HepG2 (cell line): ENCODE measurements around the gene SERPINF2. TPM values are rescaled to one million over a fixed set of nuclear protein-coding genes. Genes with fewer than 3 reads are reported as not detected.
A peak's percentile ranks its signal among the peaks of the same experiment; 100 is the strongest.

ENCODE experiments used
- AKAP8 ChIP-seq: sonication (generic); formaldehyde crosslinking; IDR thresholded peaks from 2 replicates; pipeline ENCODE4 v1.5.1; 2020; ENCODE audit warnings: mild to moderate bottlenecking, missing genetic modification reagents
- EP300 ChIP-seq, 3 experiments: sonication (generic) in 1 of 3; formaldehyde crosslinking in 1 of 3; IDR thresholded peaks; 2 replicates each; pipeline versions ENCODE4 v1.5.1 to v1.6.1; 2011 to 2020; ENCODE audit warnings: low read depth in 2 of 3, low read length in 2 of 3, borderline replicate concordance in 1 of 3, improper control_type of control experiment in 1 of 3, mild to moderate bottlenecking in 1 of 3, missing genetic modification reagents in 1 of 3, moderate library complexity in 1 of 3
- MAFK ChIP-seq, 2 experiments: IDR thresholded peaks in 1 of 2; conservative IDR thresholded peaks in 1 of 2; 2 replicates each; pipeline ENCODE4 v1.6.1; 2011; ENCODE audit warnings: improper control_type of control experiment in 2 of 2, low read length in 2 of 2
- MTF1 ChIP-seq: sonication (generic); formaldehyde crosslinking; IDR thresholded peaks from 2 replicates; pipeline ENCODE4 v1.5.0; 2020; ENCODE audit warnings: missing genetic modification reagents
- NAIF1 ChIP-seq: sonication (generic); formaldehyde crosslinking; IDR thresholded peaks from 2 replicates; pipeline ENCODE4 v1.5.0; 2020; ENCODE audit warnings: mild to moderate bottlenecking, missing genetic modification reagents, borderline replicate concordance
- ZNF367 ChIP-seq: sonication (generic); formaldehyde crosslinking; IDR thresholded peaks from 2 replicates; pipeline ENCODE4 v1.4.0; 2020; ENCODE audit warnings: missing genetic modification reagents, borderline replicate concordance
- ZNF431 ChIP-seq: sonication (generic); formaldehyde crosslinking; IDR thresholded peaks from 2 replicates; pipeline ENCODE4 v1.9.0; 2022; ENCODE audit warnings: missing genetic modification reagents, low read depth, mild to moderate bottlenecking, borderline replicate concordance
- ZNF468 ChIP-seq: sonication (generic); formaldehyde crosslinking; IDR thresholded peaks from 2 replicates; pipeline ENCODE4 v1.8.0; 2022; ENCODE audit warnings: mild to moderate bottlenecking, moderate library complexity, missing genetic modification reagents
- ZNF660 ChIP-seq: sonication (generic); formaldehyde crosslinking; IDR thresholded peaks from 2 replicates; pipeline ENCODE4 v1.5.1; 2020; ENCODE audit warnings: mild to moderate bottlenecking, low read depth, missing genetic modification reagents, borderline replicate concordance
- ZNF720 ChIP-seq: sonication (generic); formaldehyde crosslinking; IDR thresholded peaks from 2 replicates; pipeline ENCODE4 v1.4.0; 2020; ENCODE audit warnings: missing genetic modification reagents
- ZNF761 ChIP-seq: sonication (generic); formaldehyde crosslinking; conservative IDR thresholded peaks from 2 replicates; pipeline ENCODE4 v1.4.0; 2020; ENCODE audit warnings: mild to moderate bottlenecking, missing genetic modification reagents
- ZNF768 ChIP-seq: sonication (generic); formaldehyde crosslinking; IDR thresholded peaks from 2 replicates; pipeline ENCODE4 v1.4.0; 2020; ENCODE audit warnings: missing genetic modification reagents
- ZNF777 ChIP-seq: sonication (generic); formaldehyde crosslinking; IDR thresholded peaks from 2 replicates; pipeline ENCODE4 v1.4.0; 2020; ENCODE audit warnings: missing genetic modification reagents
- polyA plus RNA-seq, 8 experiments: library from polyadenylated mRNA; depleted of rRNA in 3 of 8; stranded (reverse) in 7 of 8; unstranded in 1 of 8; fragments of >200 nt; fragmentation: Illumina TruSeq in 4 of 8; extraction: Trizol in 4 of 8; gene quantifications; 2 replicates each; pipeline versions ENCODE4 v1.2.1 to v1.2.3, GENCODE V29; 2011 to 2016; ENCODE audit warnings: low read depth in 4 of 8, missing spikeins in 1 of 8, mixed read lengths in 1 of 8; ENCODE audit not compliant: insufficient read depth in 1 of 8
- total RNA-seq, 5 experiments: library from RNA; depleted of rRNA; stranded (reverse); fragments of >200 nt; fragmentation: Illumina TruSeq; extraction: Trizol; gene quantifications; 2 replicates each; pipeline ENCODE4 v1.2.3, GENCODE V29; 2016; ENCODE audit warnings: low read depth in 1 of 5
- TF ChIP-seq, protein P1 (sequence below): sonication (generic); formaldehyde crosslinking; IDR thresholded peaks from 2 replicates; pipeline ENCODE4 v1.5.0; 2020; ENCODE audit warnings: mild to moderate bottlenecking, missing genetic modification reagents
- TF ChIP-seq, protein P2 (sequence below): IDR thresholded peaks from 2 replicates; pipeline ENCODE4 v1.6.1; 2012; ENCODE audit warnings: inconsistent platforms
- TF ChIP-seq, protein P3 (sequence below): sonication (generic); formaldehyde crosslinking; IDR thresholded peaks from 2 replicates; pipeline ENCODE4 v1.5.0; 2020; ENCODE audit warnings: missing genetic modification reagents, mild to moderate bottlenecking, borderline replicate concordance
- TF ChIP-seq, protein P4 (sequence below): sonication (generic); formaldehyde crosslinking; IDR thresholded peaks from one replicate; pipeline ENCODE4 v1.5.1; 2020; ENCODE audit warnings: mild to moderate bottlenecking, missing genetic modification reagents; ENCODE audit errors: not compliant biosample characterization

Gene SERPINF2
- total and polyA plus RNA-seq, 2 of the 13 experiments (the other 11 are each of a cell fraction or from before 2014, with no cell fraction given): 309 to 548 TPM

DNA sequence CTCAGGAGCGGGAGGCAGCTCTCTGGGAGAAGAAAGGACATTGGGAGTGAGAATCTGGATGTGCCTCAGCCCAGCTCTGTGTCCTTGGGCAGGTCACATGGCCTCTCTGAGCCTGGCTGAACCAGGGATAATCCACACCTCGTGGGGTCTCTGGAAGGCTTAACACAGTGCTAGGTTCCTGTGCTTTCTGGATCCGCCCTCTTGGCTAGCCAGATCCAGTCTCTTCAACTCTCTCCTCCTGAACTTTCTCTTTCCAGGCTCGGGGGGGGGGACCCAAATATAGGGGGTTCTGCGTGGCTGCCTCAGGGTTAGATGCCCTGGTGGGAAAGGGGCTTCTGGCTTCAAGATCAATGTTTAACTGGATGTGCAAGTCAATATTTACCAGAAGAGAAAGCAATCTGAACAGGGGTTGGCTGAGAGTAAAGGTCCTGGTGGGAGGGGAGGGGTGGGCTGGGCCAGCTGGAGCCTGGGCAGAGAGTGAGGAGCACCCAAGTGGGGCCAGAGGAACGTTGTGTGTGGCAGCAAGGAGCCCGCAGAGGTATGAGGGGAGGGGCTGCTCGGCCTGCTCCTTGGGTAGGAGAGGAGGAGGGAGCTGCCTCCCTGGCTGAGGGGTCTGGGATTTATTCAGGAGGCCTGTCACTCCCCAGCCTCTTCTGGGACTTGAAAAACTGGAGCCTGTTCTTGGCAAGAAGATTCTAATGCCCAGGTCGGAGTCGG, at the start of gene SERPINF2 (continued):
- TF ChIP-seq, protein P1, sequence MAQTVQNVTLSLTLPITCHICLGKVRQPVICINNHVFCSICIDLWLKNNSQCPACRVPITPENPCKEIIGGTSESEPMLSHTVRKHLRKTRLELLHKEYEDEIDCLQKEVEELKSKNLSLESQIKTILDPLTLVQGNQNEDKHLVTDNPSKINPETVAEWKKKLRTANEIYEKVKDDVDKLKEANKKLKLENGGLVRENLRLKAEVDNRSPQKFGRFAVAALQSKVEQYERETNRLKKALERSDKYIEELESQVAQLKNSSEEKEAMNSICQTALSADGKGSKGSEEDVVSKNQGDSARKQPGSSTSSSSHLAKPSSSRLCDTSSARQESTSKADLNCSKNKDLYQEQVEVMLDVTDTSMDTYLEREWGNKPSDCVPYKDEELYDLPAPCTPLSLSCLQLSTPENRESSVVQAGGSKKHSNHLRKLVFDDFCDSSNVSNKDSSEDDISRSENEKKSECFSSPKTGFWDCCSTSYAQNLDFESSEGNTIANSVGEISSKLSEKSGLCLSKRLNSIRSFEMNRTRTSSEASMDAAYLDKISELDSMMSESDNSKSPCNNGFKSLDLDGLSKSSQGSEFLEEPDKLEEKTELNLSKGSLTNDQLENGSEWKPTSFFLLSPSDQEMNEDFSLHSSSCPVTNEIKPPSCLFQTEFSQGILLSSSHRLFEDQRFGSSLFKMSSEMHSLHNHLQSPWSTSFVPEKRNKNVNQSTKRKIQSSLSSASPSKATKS (CRISPR knock-in tag): no peak
- TF ChIP-seq EP300 (IDR thresholded peaks at IDR 0.05; ENCODE audit: low read depth in 2 of 2, low read length in 2 of 2) (peak in 1 of 2 experiments; percentile 90; a peak in 2 of 4 replicates), EP300 (CRISPR knock-in tag; IDR thresholded peaks at IDR 0.05; ENCODE audit: borderline replicate concordance) (no peak; the same call in 1 of the 2 replicates), MAFK (conservative IDR thresholded peaks at IDR 0.05 in 1 of 2, IDR thresholded peaks at IDR 0.05 in 1 of 2; ENCODE audit: low read length in 2 of 2) (no peak), ZNF660 (CRISPR knock-in tag) (no peak), ZNF720 (no peak), ZNF761 (CRISPR knock-in tag) (no peak), AKAP8 (CRISPR knock-in tag) (no peak), ZNF468 (CRISPR knock-in tag) (no peak), ZNF367 (CRISPR knock-in tag) (no peak; the same call in 1 of the 2 replicates), ZNF777 (CRISPR knock-in tag) (0 out of 2 replicates have a peak, but pooled peaks have one; percentile 11), NAIF1 (CRISPR knock-in tag) (no peak), ZNF768 (peak; percentile 98), ZNF431 (CRISPR knock-in tag) (no peak), MTF1 (CRISPR knock-in tag) (no peak)
- TF ChIP-seq, protein P2, sequence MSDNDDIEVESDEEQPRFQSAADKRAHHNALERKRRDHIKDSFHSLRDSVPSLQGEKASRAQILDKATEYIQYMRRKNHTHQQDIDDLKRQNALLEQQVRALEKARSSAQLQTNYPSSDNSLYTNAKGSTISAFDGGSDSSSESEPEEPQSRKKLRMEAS: peak; percentile 49
- TF ChIP-seq, protein P3, sequence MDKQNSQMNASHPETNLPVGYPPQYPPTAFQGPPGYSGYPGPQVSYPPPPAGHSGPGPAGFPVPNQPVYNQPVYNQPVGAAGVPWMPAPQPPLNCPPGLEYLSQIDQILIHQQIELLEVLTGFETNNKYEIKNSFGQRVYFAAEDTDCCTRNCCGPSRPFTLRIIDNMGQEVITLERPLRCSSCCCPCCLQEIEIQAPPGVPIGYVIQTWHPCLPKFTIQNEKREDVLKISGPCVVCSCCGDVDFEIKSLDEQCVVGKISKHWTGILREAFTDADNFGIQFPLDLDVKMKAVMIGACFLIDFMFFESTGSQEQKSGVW (CRISPR knock-in tag): no peak
- TF ChIP-seq, protein P4, sequence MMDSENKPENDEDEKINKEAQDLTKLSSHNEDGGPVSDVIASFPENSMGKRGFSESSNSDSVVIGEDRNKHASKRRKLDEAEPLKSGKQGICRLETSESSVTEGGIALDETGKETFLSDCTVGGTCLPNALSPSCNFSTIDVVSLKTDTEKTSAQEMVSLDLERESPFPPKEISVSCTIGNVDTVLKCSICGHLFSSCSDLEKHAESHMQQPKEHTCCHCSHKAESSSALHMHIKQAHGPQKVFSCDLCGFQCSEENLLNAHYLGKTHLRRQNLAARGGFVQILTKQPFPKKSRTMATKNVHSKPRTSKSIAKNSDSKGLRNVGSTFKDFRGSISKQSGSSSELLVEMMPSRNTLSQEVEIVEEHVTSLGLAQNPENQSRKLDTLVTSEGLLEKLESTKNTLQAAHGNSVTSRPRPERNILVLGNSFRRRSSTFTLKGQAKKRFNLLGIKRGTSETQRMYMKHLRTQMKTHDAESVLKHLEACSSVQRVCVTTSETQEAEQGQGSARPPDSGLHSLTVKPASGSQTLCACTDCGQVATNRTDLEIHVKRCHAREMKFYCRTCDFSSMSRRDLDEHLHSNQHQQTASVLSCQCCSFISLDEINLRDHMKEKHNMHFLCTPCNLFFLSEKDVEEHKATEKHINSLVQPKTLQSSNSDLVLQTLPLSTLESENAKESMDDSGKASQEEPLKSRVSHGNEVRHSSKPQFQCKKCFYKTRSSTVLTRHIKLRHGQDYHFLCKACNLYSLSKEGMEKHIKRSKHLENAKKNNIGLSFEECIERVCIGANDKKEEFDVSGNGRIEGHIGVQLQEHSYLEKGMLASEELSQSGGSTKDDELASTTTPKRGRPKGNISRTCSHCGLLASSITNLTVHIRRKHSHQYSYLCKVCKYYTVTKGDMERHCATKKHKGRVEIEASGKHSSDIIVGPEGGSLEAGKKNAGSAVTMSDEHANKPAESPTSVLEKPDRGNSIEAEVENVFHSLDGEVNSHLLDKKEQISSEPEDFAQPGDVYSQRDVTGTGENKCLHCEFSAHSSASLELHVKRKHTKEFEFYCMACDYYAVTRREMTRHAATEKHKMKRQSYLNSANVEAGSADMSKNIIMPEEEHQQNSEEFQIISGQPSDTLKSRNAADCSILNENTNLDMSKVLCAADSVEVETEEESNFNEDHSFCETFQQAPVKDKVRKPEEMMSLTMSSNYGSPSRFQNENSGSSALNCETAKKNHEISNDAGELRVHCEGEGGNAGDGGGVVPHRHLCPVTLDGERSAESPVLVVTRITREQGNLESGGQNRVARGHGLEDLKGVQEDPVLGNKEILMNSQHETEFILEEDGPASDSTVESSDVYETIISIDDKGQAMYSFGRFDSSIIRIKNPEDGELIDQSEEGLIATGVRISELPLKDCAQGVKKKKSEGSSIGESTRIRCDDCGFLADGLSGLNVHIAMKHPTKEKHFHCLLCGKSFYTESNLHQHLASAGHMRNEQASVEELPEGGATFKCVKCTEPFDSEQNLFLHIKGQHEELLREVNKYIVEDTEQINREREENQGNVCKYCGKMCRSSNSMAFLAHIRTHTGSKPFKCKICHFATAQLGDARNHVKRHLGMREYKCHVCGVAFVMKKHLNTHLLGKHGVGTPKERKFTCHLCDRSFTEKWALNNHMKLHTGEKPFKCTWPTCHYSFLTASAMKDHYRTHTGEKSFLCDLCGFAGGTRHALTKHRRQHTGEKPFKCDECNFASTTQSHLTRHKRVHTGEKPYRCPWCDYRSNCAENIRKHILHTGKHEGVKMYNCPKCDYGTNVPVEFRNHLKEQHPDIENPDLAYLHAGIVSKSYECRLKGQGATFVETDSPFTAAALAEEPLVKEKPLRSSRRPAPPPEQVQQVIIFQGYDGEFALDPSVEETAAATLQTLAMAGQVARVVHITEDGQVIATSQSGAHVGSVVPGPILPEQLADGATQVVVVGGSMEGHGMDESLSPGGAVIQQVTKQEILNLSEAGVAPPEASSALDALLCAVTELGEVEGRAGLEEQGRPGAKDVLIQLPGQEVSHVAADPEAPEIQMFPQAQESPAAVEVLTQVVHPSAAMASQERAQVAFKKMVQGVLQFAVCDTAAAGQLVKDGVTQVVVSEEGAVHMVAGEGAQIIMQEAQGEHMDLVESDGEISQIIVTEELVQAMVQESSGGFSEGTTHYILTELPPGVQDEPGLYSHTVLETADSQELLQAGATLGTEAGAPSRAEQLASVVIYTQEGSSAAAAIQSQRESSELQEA: no peak
